Esophagus muscularis mucosa (tissue), 3 donors: Measurements from ENCODE around the gene LASP1.

Source experiments
- POLR2AphosphoS5 ChIP-seq, 2 donors: sonication (generic); formaldehyde crosslinking; IDR thresholded peaks; one replicate each; pipeline ENCODE4 v1.6.1; 2017; ENCODE audit warnings: antibody characterized with exemption in 2 of 2
- TF ChIP-seq, protein P1 (sequence below), 3 experiments: fragments of 200-600 bp in 2 of 3; fragments of 450-650 bp in 1 of 3; sonication (generic) in 2 of 3; IDR thresholded peaks; one replicate each; pipeline ENCODE4 v1.5.1; 2017 to 2019; ENCODE audit warnings: antibody characterized with exemption in 3 of 3, mild to moderate bottlenecking in 2 of 3, moderate library complexity in 1 of 3

DNA sequence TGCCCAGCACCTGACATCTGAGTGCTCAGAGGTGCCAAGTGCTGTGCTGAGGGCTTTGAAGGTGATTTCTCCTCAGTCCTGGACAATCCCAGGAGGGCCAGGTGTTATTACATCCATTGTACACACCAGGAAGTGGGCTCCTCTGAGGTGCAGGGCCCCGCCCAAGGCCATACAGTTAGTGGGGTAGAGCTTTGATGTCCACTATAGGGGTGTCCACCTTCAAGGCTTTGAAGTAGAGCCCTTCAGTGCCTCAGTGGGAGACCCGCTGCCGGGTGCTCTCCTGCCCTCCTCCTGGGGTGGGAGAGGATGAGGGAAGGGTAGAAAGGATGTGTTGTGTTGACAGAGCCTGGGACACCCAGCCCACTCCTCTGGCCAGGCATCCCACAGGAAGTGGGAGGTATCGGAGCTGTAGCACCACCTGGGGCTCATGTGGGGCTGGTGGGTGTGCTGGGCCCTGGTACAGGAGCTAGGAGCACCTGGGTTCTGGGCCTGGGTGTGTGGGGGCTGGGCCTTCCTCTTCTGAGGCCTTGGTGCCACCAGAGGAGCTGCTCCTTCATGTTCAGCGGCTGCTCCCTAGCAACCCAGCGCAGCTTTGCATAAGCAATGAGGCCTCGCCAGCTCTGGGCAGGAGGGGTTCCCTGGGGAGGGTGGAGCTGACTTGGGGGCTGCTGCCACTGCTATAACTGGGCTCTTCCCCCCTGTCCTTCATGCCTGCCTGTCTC lies 7.4 kb downstream of the LASP1 start:
- TF ChIP-seq, protein P1, sequence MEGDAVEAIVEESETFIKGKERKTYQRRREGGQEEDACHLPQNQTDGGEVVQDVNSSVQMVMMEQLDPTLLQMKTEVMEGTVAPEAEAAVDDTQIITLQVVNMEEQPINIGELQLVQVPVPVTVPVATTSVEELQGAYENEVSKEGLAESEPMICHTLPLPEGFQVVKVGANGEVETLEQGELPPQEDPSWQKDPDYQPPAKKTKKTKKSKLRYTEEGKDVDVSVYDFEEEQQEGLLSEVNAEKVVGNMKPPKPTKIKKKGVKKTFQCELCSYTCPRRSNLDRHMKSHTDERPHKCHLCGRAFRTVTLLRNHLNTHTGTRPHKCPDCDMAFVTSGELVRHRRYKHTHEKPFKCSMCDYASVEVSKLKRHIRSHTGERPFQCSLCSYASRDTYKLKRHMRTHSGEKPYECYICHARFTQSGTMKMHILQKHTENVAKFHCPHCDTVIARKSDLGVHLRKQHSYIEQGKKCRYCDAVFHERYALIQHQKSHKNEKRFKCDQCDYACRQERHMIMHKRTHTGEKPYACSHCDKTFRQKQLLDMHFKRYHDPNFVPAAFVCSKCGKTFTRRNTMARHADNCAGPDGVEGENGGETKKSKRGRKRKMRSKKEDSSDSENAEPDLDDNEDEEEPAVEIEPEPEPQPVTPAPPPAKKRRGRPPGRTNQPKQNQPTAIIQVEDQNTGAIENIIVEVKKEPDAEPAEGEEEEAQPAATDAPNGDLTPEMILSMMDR (IDR thresholded peaks at IDR 0.05), result no peak
- no peak for TF ChIP-seq POLR2AphosphoS5 (IDR thresholded peaks at IDR 0.05)
